H1 (cell line): ENCODE results near the gene CAMTA1. TPM values are rescaled to one million over a fixed set of nuclear protein-coding genes. Genes with fewer than 3 reads are reported as not detected.

Experiments used
- CTCF ChIA-PET: fragments of 300-600 bp; sonication (Branson Sonifier 250); formaldehyde crosslinking; loops from one replicate; lab custom pipeline; 2021; ENCODE audit not compliant: partially characterized antibody; lab: Charles Lee
- POLR2A ChIA-PET: fragments of 300-600 bp; sonication (Branson Sonifier 250); formaldehyde crosslinking; loops from one replicate; lab custom pipeline; 2021; ENCODE audit warnings: inconsistent platforms; ENCODE audit not compliant: partially characterized antibody; lab: Charles Lee
- DNase-seq, 2 experiments: peaks; one replicate each; pipeline versions ENCODE4 v3.0.0 to v3.0.0-alpha.2; 2010 to 2022; ENCODE audit warnings: low spot score in 2 of 2, low read depth in 1 of 2, mixed read lengths in 1 of 2
- FAIRE-seq: peaks from 2 replicates; lab custom pipeline; 2011; peaks lifted over from hg19 to GRCh38; lab: Jason Lieb, UNC
- H2AFZ ChIP-seq: 2 replicates; pipeline ENCODE4 v1.8.1; 2012; ENCODE audit warnings: low read length, inconsistent platforms
- H2AK5ac ChIP-seq: 2 replicates; pipeline ENCODE4 v1.6.1; 2013; ENCODE audit warnings: low read depth, low read length
- H2BK120ac ChIP-seq: replicated peaks from 2 replicates; pipeline ENCODE3; 2013; ENCODE audit warnings: low read depth, low read length, inconsistent platforms
- H2BK12ac ChIP-seq: 2 replicates; pipeline ENCODE4 v1.6.1; 2013; ENCODE audit warnings: low read depth, low read length
- H2BK15ac ChIP-seq: 2 replicates; pipeline ENCODE4 v1.6.1; 2013; ENCODE audit warnings: low read length
- H2BK20ac ChIP-seq: 2 replicates; pipeline ENCODE4 v1.6.1; 2013; ENCODE audit warnings: low read length
- H2BK5ac ChIP-seq: 2 replicates; pipeline ENCODE4 v1.6.1; 2013; ENCODE audit warnings: low read depth, low read length
- H3K14ac ChIP-seq: 2 replicates; pipeline ENCODE4 v1.6.1; 2013; ENCODE audit warnings: inconsistent platforms; ENCODE audit not compliant: insufficient read length
- H3K18ac ChIP-seq: 2 replicates; pipeline ENCODE4 v1.6.1; 2013; ENCODE audit warnings: low read length; ENCODE audit errors: extremely low read depth
- H3K23ac ChIP-seq: 2 replicates; pipeline ENCODE4 v1.6.1; 2013; ENCODE audit warnings: inconsistent platforms; ENCODE audit not compliant: insufficient read length
- H3K23me2 ChIP-seq: 2 replicates; pipeline ENCODE4 v1.6.1; 2013; ENCODE audit warnings: low read depth, low read length
- H3K27ac ChIP-seq: 2 replicates; pipeline ENCODE4 v1.6.1; 2011; ENCODE audit warnings: low read depth, low read length, inconsistent platforms
- H3K27me3 ChIP-seq, 4 experiments: replicated peaks in 1 of 4; 1 replicate in 1 of 4; 2 replicates in 3 of 4; pipeline versions ENCODE4 v1.6.1 to v1.8.1; 2011 to 2013; ENCODE audit warnings: low read length in 3 of 4, mild to moderate bottlenecking in 3 of 4, inconsistent platforms in 2 of 4, mixed read lengths in 2 of 4, moderate library complexity in 1 of 4; ENCODE audit not compliant: control insufficient read depth in 3 of 4, insufficient read depth in 3 of 4; ENCODE audit errors: extremely low read depth in 1 of 4
- H3K36me3 ChIP-seq, 4 experiments: 2 replicates each; pipeline versions ENCODE4 v1.6.1 to v1.8.1; 2011 to 2013; ENCODE audit warnings: mild to moderate bottlenecking in 4 of 4, low read length in 3 of 4, moderate library complexity in 2 of 4, control low read depth in 1 of 4, inconsistent platforms in 1 of 4; ENCODE audit not compliant: insufficient read depth in 4 of 4, control insufficient read depth in 2 of 4
- H3K4ac ChIP-seq: replicated peaks from 2 replicates; pipeline ENCODE3; 2013; ENCODE audit warnings: low read length, low read depth, mixed read lengths, inconsistent platforms; ENCODE audit not compliant: insufficient read length
- H3K4me1 ChIP-seq, 4 experiments: replicated peaks in 1 of 4; 1 replicate in 1 of 4; 2 replicates in 3 of 4; pipeline versions ENCODE4 v1.6.1 to v1.8.1; 2011 to 2013; ENCODE audit warnings: low read length in 3 of 4, inconsistent platforms in 2 of 4, mixed read lengths in 1 of 4; ENCODE audit not compliant: insufficient read depth in 4 of 4, control insufficient read depth in 3 of 4
- H3K4me2 ChIP-seq, 2 experiments: 2 replicates each; pipeline versions ENCODE4 v1.6.1 to v1.8.1; 2011 to 2013; ENCODE audit warnings: low read depth in 2 of 2, low read length in 2 of 2, control low read depth in 1 of 2, inconsistent platforms in 1 of 2, mild to moderate bottlenecking in 1 of 2; ENCODE audit not compliant: insufficient read depth in 1 of 2
- H3K4me3 ChIP-seq, 4 experiments: fragments of 200-600, 300-600 bp in 1 of 4; sonication (generic), shearing (Covaris generic), sonication (Bioruptor Twin) in 1 of 4; 2 replicates each; pipeline versions ENCODE4 v1.5.1 to v1.8.1; 2011 to 2016; ENCODE audit warnings: low read length in 4 of 4, low read depth in 3 of 4, control low read depth in 2 of 4, inconsistent platforms in 2 of 4, mild to moderate bottlenecking in 2 of 4, mixed read lengths in 1 of 4, moderate library complexity in 1 of 4; ENCODE audit not compliant: insufficient read depth in 2 of 4; ENCODE audit errors: extremely low read depth in 1 of 4
- H3K56ac ChIP-seq: replicated peaks from 2 replicates; pipeline ENCODE3; 2013; ENCODE audit warnings: low read depth, mild to moderate bottlenecking, mixed read lengths, low read length, inconsistent platforms; ENCODE audit not compliant: insufficient read length
- H3K79me1 ChIP-seq: 2 replicates; pipeline ENCODE4 v1.6.1; 2013; ENCODE audit warnings: low read depth, low read length, control low read depth
- H3K79me2 ChIP-seq, 2 experiments: 2 replicates each; pipeline versions ENCODE4 v1.6.1 to v1.8.1; 2012 to 2013; ENCODE audit warnings: low read length in 2 of 2, mild to moderate bottlenecking in 2 of 2, inconsistent platforms in 1 of 2; ENCODE audit not compliant: insufficient read depth in 2 of 2, control insufficient read depth in 1 of 2
- H3K9ac ChIP-seq, 4 experiments: replicated peaks in 1 of 4; 1 replicate in 1 of 4; 2 replicates in 3 of 4; pipeline versions ENCODE4 v1.6.1 to v1.8.1; 2011 to 2013; ENCODE audit warnings: low read depth in 3 of 4, low read length in 3 of 4, control low read depth in 2 of 4, mild to moderate bottlenecking in 2 of 4, moderate library complexity in 2 of 4, inconsistent platforms in 1 of 4; ENCODE audit errors: extremely low read depth in 1 of 4
- H3K9me3 ChIP-seq, 2 experiments: 2 replicates each; pipeline versions ENCODE4 v1.6.1 to v1.8.1; 2012 to 2013; ENCODE audit warnings: mild to moderate bottlenecking in 2 of 2, moderate library complexity in 2 of 2, control low read depth in 1 of 2, inconsistent platforms in 1 of 2, low read depth in 1 of 2, low read length in 1 of 2, mixed read lengths in 1 of 2; ENCODE audit not compliant: insufficient read depth in 2 of 2
- H4K20me1 ChIP-seq, 2 experiments: replicated peaks in 1 of 2; 2 replicates each; pipeline versions ENCODE3 to v1.8.1; 2011 to 2013; ENCODE audit warnings: inconsistent platforms in 2 of 2, low read length in 2 of 2, mild to moderate bottlenecking in 1 of 2; ENCODE audit not compliant: insufficient read depth in 2 of 2, control insufficient read depth in 1 of 2
- H4K5ac ChIP-seq: 2 replicates; pipeline ENCODE4 v1.6.1; 2013; ENCODE audit warnings: low read length, low read depth, mixed read lengths, inconsistent platforms; ENCODE audit not compliant: insufficient read length
- H4K8ac ChIP-seq: 2 replicates; pipeline ENCODE4 v1.8.0; 2013; ENCODE audit warnings: mild to moderate bottlenecking, moderate library complexity, low read length, inconsistent platforms; ENCODE audit not compliant: insufficient read depth; ENCODE audit errors: extremely low read depth
- H4K91ac ChIP-seq: replicated peaks from 2 replicates; pipeline ENCODE3; 2013; ENCODE audit warnings: low read length, mixed read lengths, inconsistent platforms; ENCODE audit not compliant: insufficient read length
- ATF2 ChIP-seq: IDR thresholded peaks from 2 replicates; pipeline ENCODE4 v1.6.1; 2012; ENCODE audit warnings: low read length, inconsistent platforms
- CTBP2 ChIP-seq: IDR thresholded peaks from 2 replicates; pipeline ENCODE4 v1.7.0; 2011; ENCODE audit warnings: borderline replicate concordance, mild to moderate bottlenecking, moderate library complexity, mixed read lengths, low read length; ENCODE audit not compliant: insufficient read depth, insufficient read length
- HDAC6 ChIP-seq: IDR thresholded peaks from one replicate; pipeline ENCODE4 v1.7.1; 2012; ENCODE audit warnings: low read depth, mild to moderate bottlenecking, inconsistent platforms, low read length, moderate library complexity
- MAFK ChIP-seq: IDR thresholded peaks from 2 replicates; pipeline ENCODE4 v1.6.1; 2012; ENCODE audit warnings: low read depth, mild to moderate bottlenecking, improper control_type of control experiment, low read length
- WGBS, 2 experiments: shearing (Covaris generic) in 1 of 2; methylation state at CpG; one replicate each; pipeline versions ENCODE4 v1.1.6 to v1.1.7; 2013 to 2015; ENCODE audit warnings: low lambda C conversion rate in 2 of 2, mixed read lengths in 2 of 2, inconsistent platforms in 1 of 2, low coverage in 1 of 2, missing lambda C conversion rate in 1 of 2; ENCODE audit not compliant: insufficient replicate concordance in 2 of 2, insufficient coverage in 1 of 2, insufficient read length in 1 of 2; ENCODE audit errors: extremely low coverage in 1 of 2, missing lambda C conversion rate in 1 of 2; 5-methylcytosine and 5-hydroxymethylcytosine counted together
- polyA plus RNA-seq, 7 experiments: library from polyadenylated mRNA; depleted of rRNA in 3 of 7; stranded (reverse) in 5 of 7; unstranded in 2 of 7; fragments of >200 nt in 5 of 7; fragments of 200-250 nt in 2 of 7; gene quantifications; 1 replicate in 5 of 7; 2 replicates in 1 of 7; 4 replicates in 1 of 7; pipeline versions ENCODE4 v1.2.1 to v1.2.3, GENCODE V29; 2011 to 2013; ENCODE audit warnings: missing spikeins in 2 of 7, mixed read lengths in 2 of 7
- total RNA-seq: library from RNA; stranded (reverse); fragmentation: NEBNext Ultra II Directional; extraction: Animal tissue kit (Norgen Biotek cat#: 25700); gene quantifications from 2 replicates; pipeline ENCODE4 v1.2.1, GENCODE V29; 2021

The CAMTA1 gene
- total and polyA plus RNA-seq, 2 of the 8 experiments (the other 6 are each of a cell fraction or from before 2014, with no cell fraction given) = 65.0 to 119 TPM

GRCh38 chr1:7103361-7103782 is 318.1 kb downstream of the CAMTA1 start:
- Histone ChIP-seq H3K9ac (peak overlapping the region in 1 of 4 experiments; percentile 32; a peak in 3 of 7 replicates), H3K27ac (no peak overlapping the region), H3K4me1 (peaks cover 0 to 4% (median 0%) of the 10 kb centered on the region in 4 experiments; a peak in 2 of 7 replicates), H3K79me1 (no peaks in the 10 kb centered on the region), H4K8ac (no peak overlapping the region), H3K23me2 (peaks cover 12% of the 10 kb centered on the region), H4K20me1 (peaks cover 0 to 13% of the 10 kb centered on the region in 2 experiments), H3K18ac (no peak overlapping the region), H2BK15ac (peak overlapping the region; percentile 26; the same call in 1 of the 2 replicates), H3K9me3 (peaks cover 0 to 9% of the 10 kb centered on the region in 2 experiments; a peak in 1 of 4 replicates), H3K4me2 (no peak overlapping the region), H3K79me2 (peaks cover 0 to 10% of the 10 kb centered on the region in 2 experiments; a peak in 2 of 4 replicates), H4K5ac (no peak overlapping the region), H3K36me3 (no peaks in the 10 kb centered on the region; a peak in 1 of 8 replicates), H2BK120ac (no peak overlapping the region), H3K23ac (no peak overlapping the region), H2BK12ac (peak overlapping the region; percentile 18; the same call in 1 of the 2 replicates), H2AFZ (no peak overlapping the region), H3K56ac (peak overlapping the region; percentile 74), H3K4ac (peak overlapping the region; percentile 88), H2AK5ac (peak overlapping the region; percentile 96; the same call in 1 of the 2 replicates), H3K27me3 (no peaks in the 10 kb centered on the region), H2BK5ac (peak overlapping the region; percentile 15; the same call in 1 of the 2 replicates), H2BK20ac (no peak overlapping the region), H4K91ac (peak overlapping the region; percentile 63), H3K4me3 (no peak overlapping the region), H3K14ac (peak overlapping the region; percentile 28)
- FAIRE-seq (peak; percentile 65), DNase-seq (no peak)
- no peak for TF ChIP-seq ATF2
- TF ChIP-seq MAFK = no peak
- TF ChIP-seq HDAC6 = peak; percentile 10
- TF ChIP-seq CTBP2 = no peak
- ChIA-PET CTCF (no interaction called here), POLR2A (no interaction called here)
- 83 to 100% methylated on average over 1 to 7 of the region's 7 CpGs for WGBS, 2 experiments
